Muscle of leg (tissue), 11 donors: Measurements from ENCODE around the gene HGS. TPM values are rescaled to one million over a fixed set of nuclear protein-coding genes. Genes with fewer than 3 reads are reported as not detected.

Source experiments
- DNase-seq: peaks from one replicate; pipeline ENCODE4 v3.0.0; 2013
- H3K27ac ChIP-seq: one replicate; pipeline ENCODE4 v1.5.1; 2013; ENCODE audit warnings: mild to moderate bottlenecking, low read length, control low read depth
- H3K27me3 ChIP-seq: one replicate; pipeline ENCODE4 v1.6.1; 2013; ENCODE audit warnings: low read length; ENCODE audit not compliant: control insufficient read depth, insufficient read depth
- H3K36me3 ChIP-seq: one replicate; pipeline ENCODE4 v1.6.1; 2013; ENCODE audit warnings: low read length; ENCODE audit not compliant: control insufficient read depth, insufficient read depth
- H3K4me1 ChIP-seq: one replicate; pipeline ENCODE4 v1.6.1; 2013; ENCODE audit warnings: low read length; ENCODE audit not compliant: control insufficient read depth, insufficient read depth
- H3K4me3 ChIP-seq: one replicate; pipeline ENCODE4 v1.5.1; 2013; ENCODE audit warnings: low read length, control low read depth
- H3K9me3 ChIP-seq: replicated peaks from 2 replicates; pipeline ENCODE4 v1.6.1; 2013; ENCODE audit warnings: low read depth, low read length; ENCODE audit not compliant: control insufficient read depth
- WGBS: methylation state at CpG from one replicate; pipeline ENCODE4 v1.1.5; 2013; ENCODE audit warnings: missing lambda C conversion rate; ENCODE audit not compliant: insufficient coverage; 5-methylcytosine and 5-hydroxymethylcytosine counted together
- polyA plus RNA-seq, 8 donors: library from polyadenylated mRNA; unstranded; fragments of 120-200 nt; gene quantifications; one replicate each; pipeline versions ENCODE4 v1.2.1 to v1.2.3, GENCODE V29; 2013; ENCODE audit warnings: inconsistent platforms in 1 of 8, low replicate concordance in 1 of 8; ENCODE audit not compliant: insufficient read length in 8 of 8, insufficient read depth in 1 of 8
- total RNA-seq: library from RNA; stranded (reverse); fragments of 120-200 nt; gene quantifications from one replicate; pipeline ENCODE4 v1.2.4, GENCODE V29; 2013

Gene HGS
- total and polyA plus RNA-seq, 9 donors = 32.0 to 64.8 (median 47.4) TPM

- 95% methylated on average over 23 of the region's 25 CpGs for WGBS
- peaks cover 2% of the 10 kb centered on the region for H3K36me3 ChIP-seq
- H3K9me3 ChIP-seq = no peaks in the 10 kb centered on the region
- H3K27ac ChIP-seq = no peak overlapping the region
- DNase-seq = no peak
- no peak overlapping the region for H3K4me3 ChIP-seq
- H3K27me3 ChIP-seq = no peaks in the 10 kb centered on the region
- peaks cover 23% of the 10 kb centered on the region for H3K4me1 ChIP-seq
Measured at GRCh38 chr17:81717049-81717765, 33.4 kb downstream of the HGS start.

GRCh38 chr17:81717766-81718089 lies 33.9 kb downstream of the HGS start:
- H3K27me3 ChIP-seq = no peaks in the 10 kb centered on the region
- 94% methylated on average over 6 of the region's 9 CpGs for WGBS
- no peak overlapping the region for H3K27ac ChIP-seq
- H3K36me3 ChIP-seq = peaks cover 2% of the 10 kb centered on the region
- H3K4me3 ChIP-seq = no peak overlapping the region
- H3K9me3 ChIP-seq = no peaks in the 10 kb centered on the region
- peaks cover 21% of the 10 kb centered on the region for H3K4me1 ChIP-seq
- no peak for DNase-seq

- 85% methylated on average over 27 of the region's 33 CpGs for WGBS
- H3K4me1 ChIP-seq = peaks cover 7% of the 10 kb centered on the region
- peaks cover 2% of the 10 kb centered on the region for H3K36me3 ChIP-seq
- no peaks in the 10 kb centered on the region for H3K9me3 ChIP-seq
- no peak overlapping the region for H3K27ac ChIP-seq
- H3K4me3 ChIP-seq = no peak overlapping the region
- DNase-seq = no peak
- H3K27me3 ChIP-seq = peaks cover 5% of the 10 kb centered on the region
Measured at GRCh38 chr17:81719410-81720266, 35.8 kb downstream of the HGS start.

- Histone ChIP-seq H3K36me3 (peaks cover 2% of the 10 kb centered on the region), H3K9me3 (no peaks in the 10 kb centered on the region), H3K27me3 (peaks cover 8% of the 10 kb centered on the region), H3K4me1 (peaks cover 7% of the 10 kb centered on the region), H3K4me3 (no peak overlapping the region), H3K27ac (no peak overlapping the region)
- 80% methylated on average over 17 of the region's 33 CpGs for WGBS
- no peak for DNase-seq
Measured at GRCh38 chr17:81720267-81721071, 36.7 kb downstream of the HGS start.

- Histone ChIP-seq H3K4me1 (peaks cover 7% of the 10 kb centered on the region), H3K27ac (no peak overlapping the region), H3K9me3 (no peaks in the 10 kb centered on the region), H3K4me3 (no peak overlapping the region), H3K36me3 (peaks cover 2% of the 10 kb centered on the region), H3K27me3 (peaks cover 8% of the 10 kb centered on the region)
- no peak for DNase-seq
- WGBS = 66% methylated on average over 8 of the region's 10 CpGs
Measured at GRCh38 chr17:81722184-81723120, 38.6 kb downstream of the HGS start.

- no peak overlapping the region for H3K27ac ChIP-seq
- no peaks in the 10 kb centered on the region for H3K36me3 ChIP-seq
- H3K4me3 ChIP-seq = no peak overlapping the region
- H3K4me1 ChIP-seq = peaks cover 7% of the 10 kb centered on the region
- WGBS = 76% methylated on average over 7 of the region's 12 CpGs
- no peaks in the 10 kb centered on the region for H3K9me3 ChIP-seq
- DNase-seq = no peak
- H3K27me3 ChIP-seq = peaks cover 8% of the 10 kb centered on the region
Measured at GRCh38 chr17:81723651-81724209, 39.9 kb downstream of the HGS start.

- H3K36me3 ChIP-seq = no peaks in the 10 kb centered on the region
- no peak for DNase-seq
- 83% methylated on average over 8 of the region's 9 CpGs for WGBS
- peaks cover 10% of the 10 kb centered on the region for H3K27me3 ChIP-seq
- H3K4me1 ChIP-seq = peaks cover 2% of the 10 kb centered on the region
- no peaks in the 10 kb centered on the region for H3K9me3 ChIP-seq
- H3K27ac ChIP-seq = no peak overlapping the region
- H3K4me3 ChIP-seq = no peak overlapping the region
Measured at GRCh38 chr17:81725439-81725838, 41.6 kb downstream of the HGS start.

GRCh38 chr17:81726004-81726403 lies 42.2 kb downstream of the HGS start:
- Histone ChIP-seq H3K4me3 (no peak overlapping the region), H3K9me3 (no peaks in the 10 kb centered on the region), H3K27me3 (peaks cover 10% of the 10 kb centered on the region), H3K27ac (no peak overlapping the region), H3K36me3 (no peaks in the 10 kb centered on the region), H3K4me1 (peaks cover 4% of the 10 kb centered on the region)
- WGBS = 71% methylated on average over 7 of the region's 9 CpGs
- DNase-seq = no peak

- no peaks in the 10 kb centered on the region for H3K36me3 ChIP-seq
- H3K27ac ChIP-seq = no peak overlapping the region
- H3K27me3 ChIP-seq = peaks cover 10% of the 10 kb centered on the region
- WGBS = 90% methylated on average over 20 of the region's 23 CpGs
- no peaks in the 10 kb centered on the region for H3K9me3 ChIP-seq
- peaks cover 6% of the 10 kb centered on the region for H3K4me1 ChIP-seq
- H3K4me3 ChIP-seq = no peak overlapping the region
- no peak for DNase-seq
Measured at GRCh38 chr17:81727324-81728031, 43.7 kb downstream of the HGS start.
